ENCODE measurements around the gene CCNE1.
"Not testable (repeated sequence)": the region's sequence is repeated elsewhere in the genome, so short reads cannot be mapped to it uniquely, and the experiment has no call there.

CCNE1 gene

GRCh38 chr19:29812881-29813275 is 1.1 kb downstream of the CCNE1 start:
- peak in 1 of 56 donors; percentile 2 for DNase-seq

- DNase-seq = no peak
Observed at GRCh38 chr19:29813642-29814041, 1.9 kb downstream of the CCNE1 start.

GRCh38 chr19:29815231-29815630 is 3.4 kb downstream of the CCNE1 start:
- no peak for DNase-seq

GRCh38 chr19:29817316-29817715 is 5.5 kb downstream of the CCNE1 start:
- no peak for DNase-seq

- DNase-seq = no peak
Observed at GRCh38 chr19:29819300-29819699, 7.5 kb downstream of the CCNE1 start.

- DNase-seq = no peak
Observed at GRCh38 chr19:29819986-29820385, 8.2 kb downstream of the CCNE1 start.

- DNase-seq = no peak
Observed at GRCh38 chr19:29823581-29824330, 12.0 kb downstream of the CCNE1 start.

- not testable (repeated sequence) for DNase-seq
Observed at GRCh38 chr19:29825263-29825662, 13.5 kb downstream of the CCNE1 start.

- no peak for DNase-seq
Observed at GRCh38 chr19:29831041-29831548, 19.3 kb downstream of the CCNE1 start.

GRCh38 chr19:29831686-29832085 is 19.9 kb downstream of the CCNE1 start:
- no peak for DNase-seq

GRCh38 chr19:29832801-29833200 is 21.0 kb downstream of the CCNE1 start:
- no peak for DNase-seq

GRCh38 chr19:29833614-29834261 is 21.9 kb downstream of the CCNE1 start:
- DNase-seq = no peak

GRCh38 chr19:29834991-29835846 is 23.4 kb downstream of the CCNE1 start:
- no peak for DNase-seq

GRCh38 chr19:29836409-29836825 is 24.6 kb downstream of the CCNE1 start:
- DNase-seq = no peak

GRCh38 chr19:29837448-29837981 is 25.7 kb downstream of the CCNE1 start:
- no peak for DNase-seq

GRCh38 chr19:29837996-29838395 is 26.2 kb downstream of the CCNE1 start:
- no peak for DNase-seq

GRCh38 chr19:29840066-29840950 is 28.5 kb downstream of the CCNE1 start:
- DNase-seq = peak in 2 of 56 donors; percentile 13 to 14

GRCh38 chr19:29841209-29841558 is 29.4 kb downstream of the CCNE1 start:
- DNase-seq = no peak

- peak in 1 of 56 donors; percentile 9 for DNase-seq
Observed at GRCh38 chr19:29841559-29842367, 30.0 kb downstream of the CCNE1 start.

Data from nucleus accumbens (tissue), 56 donors.